Fibroblast of the aortic adventitia (primary cell): ENCODE measurements around the gene BAHCC1. TPM values are rescaled to one million over a fixed set of nuclear protein-coding genes. Genes with fewer than 3 reads are reported as not detected.

Source experiments
- DNase-seq: peaks from one replicate; pipeline ENCODE4 v3.0.0-alpha.2; 2010; ENCODE audit warnings: low read depth
- H3K4me3 ChIP-seq: 2 replicates; pipeline ENCODE4 v1.5.1; 2011; ENCODE audit warnings: low read depth, mild to moderate bottlenecking, control low read depth, low read length, moderate library complexity
- total RNA-seq: library from RNA; depleted of rRNA; stranded (reverse); fragments of >200 nt; gene quantifications from 2 replicates; pipeline ENCODE4 v1.2.3, GENCODE V29; 2012; ENCODE audit warnings: low replicate concordance
- TF ChIP-seq, protein P1 (sequence below): IDR thresholded peaks from 2 replicates; pipeline ENCODE4 v1.5.1; 2011; ENCODE audit warnings: mild to moderate bottlenecking, low read length, control low read depth, inconsistent platforms; ENCODE audit not compliant: insufficient read depth

BAHCC1 gene
- total RNA-seq, 1 donor, result 11.7 TPM

DNA sequence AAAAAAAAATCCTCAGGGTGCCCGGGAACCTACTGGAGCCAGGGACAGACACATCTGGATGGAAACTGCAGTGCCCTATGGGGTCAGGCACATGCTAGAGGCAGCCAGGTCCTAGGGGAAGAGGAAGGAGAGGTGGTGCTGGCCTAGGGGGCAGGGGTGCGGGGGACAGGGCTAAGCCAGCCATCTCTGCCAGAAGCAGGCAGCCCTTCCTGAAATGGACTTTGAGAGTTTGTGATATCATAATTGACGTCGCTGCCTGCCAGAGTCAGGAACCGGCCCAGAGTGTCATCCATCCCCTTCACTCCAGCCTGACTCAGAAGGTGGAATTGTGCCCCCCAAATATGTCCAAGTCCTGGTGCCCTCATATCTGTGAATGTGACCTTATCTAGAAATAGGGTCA lies 25.0 kb upstream of the BAHCC1 start:
- no peak for DNase-seq
- TF ChIP-seq, protein P1, sequence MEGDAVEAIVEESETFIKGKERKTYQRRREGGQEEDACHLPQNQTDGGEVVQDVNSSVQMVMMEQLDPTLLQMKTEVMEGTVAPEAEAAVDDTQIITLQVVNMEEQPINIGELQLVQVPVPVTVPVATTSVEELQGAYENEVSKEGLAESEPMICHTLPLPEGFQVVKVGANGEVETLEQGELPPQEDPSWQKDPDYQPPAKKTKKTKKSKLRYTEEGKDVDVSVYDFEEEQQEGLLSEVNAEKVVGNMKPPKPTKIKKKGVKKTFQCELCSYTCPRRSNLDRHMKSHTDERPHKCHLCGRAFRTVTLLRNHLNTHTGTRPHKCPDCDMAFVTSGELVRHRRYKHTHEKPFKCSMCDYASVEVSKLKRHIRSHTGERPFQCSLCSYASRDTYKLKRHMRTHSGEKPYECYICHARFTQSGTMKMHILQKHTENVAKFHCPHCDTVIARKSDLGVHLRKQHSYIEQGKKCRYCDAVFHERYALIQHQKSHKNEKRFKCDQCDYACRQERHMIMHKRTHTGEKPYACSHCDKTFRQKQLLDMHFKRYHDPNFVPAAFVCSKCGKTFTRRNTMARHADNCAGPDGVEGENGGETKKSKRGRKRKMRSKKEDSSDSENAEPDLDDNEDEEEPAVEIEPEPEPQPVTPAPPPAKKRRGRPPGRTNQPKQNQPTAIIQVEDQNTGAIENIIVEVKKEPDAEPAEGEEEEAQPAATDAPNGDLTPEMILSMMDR, result no peak
- H3K4me3 ChIP-seq, result no peak overlapping the region

DNA sequence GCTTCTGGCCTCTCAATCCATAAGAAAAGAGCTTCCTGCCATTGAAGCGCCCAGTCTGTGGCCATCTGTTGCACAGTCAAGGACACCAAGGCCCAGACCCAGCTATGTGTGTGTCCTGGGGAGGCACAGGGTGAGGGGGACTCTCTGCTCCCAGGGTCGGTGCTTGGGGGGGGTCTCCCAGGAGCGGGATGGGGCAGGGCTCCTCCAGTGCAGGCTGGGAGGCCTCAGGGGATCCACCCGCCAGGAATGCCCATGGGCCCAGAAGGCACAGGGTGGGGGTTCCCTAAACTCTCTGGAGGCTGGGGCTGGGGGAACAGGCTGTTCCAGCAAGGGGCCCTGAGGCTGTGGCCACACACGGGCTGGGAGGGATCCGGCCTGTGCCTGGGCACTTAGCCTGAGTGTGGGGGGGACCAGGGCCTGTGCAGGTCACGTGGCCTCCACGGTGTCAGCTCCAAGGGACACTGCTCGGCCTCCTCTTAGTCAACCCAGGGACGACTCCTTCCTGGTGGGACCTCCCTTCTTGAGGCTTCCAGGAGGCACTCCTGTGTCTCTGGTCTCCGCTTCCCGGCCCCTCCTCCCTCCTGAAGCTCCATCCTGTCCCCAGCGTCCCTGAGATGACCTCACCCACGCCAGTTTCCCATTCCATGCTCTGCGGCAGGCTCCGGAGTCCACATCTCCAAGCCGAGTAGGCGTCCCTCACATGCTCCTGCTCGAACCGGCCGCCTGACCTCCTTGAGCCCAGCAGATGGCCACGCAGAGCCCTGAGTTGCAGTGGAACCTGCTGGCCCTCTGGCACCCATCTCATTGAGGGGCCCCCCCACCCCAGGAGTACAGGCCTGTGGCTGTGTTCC lies 23.1 kb upstream of the BAHCC1 start:
- peak; percentile 50 for DNase-seq
- no peak overlapping the region for H3K4me3 ChIP-seq
- TF ChIP-seq, protein P1, result peak; percentile 59

DNA sequence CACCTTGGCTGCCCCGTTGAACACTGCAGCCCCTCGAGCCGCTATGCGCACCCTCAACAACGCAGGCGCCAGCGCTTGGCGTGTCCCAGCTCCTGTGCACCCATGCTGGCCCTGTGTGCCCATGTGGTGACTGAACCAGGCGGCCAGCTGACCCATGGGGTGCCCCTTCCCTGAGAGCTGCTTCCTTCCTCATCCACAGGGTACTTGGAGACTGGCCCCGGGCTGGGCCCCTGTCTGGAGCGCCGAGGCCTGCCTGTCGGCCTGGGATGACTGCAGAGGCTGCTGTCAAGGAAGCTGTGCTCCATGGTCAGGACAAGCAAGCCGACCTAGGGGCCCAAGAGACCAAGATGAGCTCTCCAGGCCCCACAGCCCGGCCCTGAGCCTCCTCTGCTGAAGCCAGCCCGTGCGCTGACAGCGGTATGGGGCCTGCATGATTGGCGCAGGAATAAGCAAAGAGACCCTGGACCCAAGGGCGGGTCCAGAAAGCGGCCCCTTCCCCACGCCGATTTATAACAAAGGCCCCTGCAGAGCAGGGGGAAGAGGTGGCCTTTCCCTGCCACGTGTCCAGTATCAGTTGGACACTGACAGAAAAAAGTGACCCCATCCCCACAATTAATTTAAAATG lies 21.6 kb upstream of the BAHCC1 start:
- TF ChIP-seq, protein P1, result no peak
- DNase-seq, result no peak
- no peak overlapping the region for H3K4me3 ChIP-seq

DNA sequence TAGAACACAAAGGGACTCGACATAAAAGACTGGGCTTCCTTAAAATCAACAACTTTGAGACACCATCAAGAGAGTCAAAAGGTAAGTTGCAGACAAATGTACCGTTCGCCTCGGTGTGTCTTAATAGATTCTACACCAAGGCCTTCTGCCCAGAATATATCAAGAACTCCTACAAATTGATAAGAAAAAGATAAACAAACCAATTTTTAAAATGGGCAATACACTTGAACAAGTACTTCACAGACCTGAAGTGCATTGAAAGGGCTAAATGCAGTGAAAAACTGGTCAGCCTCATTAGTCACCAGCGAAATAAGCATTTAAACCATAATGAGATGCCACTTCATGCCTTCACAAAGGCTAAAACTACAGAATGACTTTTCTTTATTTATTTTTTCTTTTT lies 20.4 kb upstream of the BAHCC1 start:
- TF ChIP-seq, protein P1, result no peak

DNA sequence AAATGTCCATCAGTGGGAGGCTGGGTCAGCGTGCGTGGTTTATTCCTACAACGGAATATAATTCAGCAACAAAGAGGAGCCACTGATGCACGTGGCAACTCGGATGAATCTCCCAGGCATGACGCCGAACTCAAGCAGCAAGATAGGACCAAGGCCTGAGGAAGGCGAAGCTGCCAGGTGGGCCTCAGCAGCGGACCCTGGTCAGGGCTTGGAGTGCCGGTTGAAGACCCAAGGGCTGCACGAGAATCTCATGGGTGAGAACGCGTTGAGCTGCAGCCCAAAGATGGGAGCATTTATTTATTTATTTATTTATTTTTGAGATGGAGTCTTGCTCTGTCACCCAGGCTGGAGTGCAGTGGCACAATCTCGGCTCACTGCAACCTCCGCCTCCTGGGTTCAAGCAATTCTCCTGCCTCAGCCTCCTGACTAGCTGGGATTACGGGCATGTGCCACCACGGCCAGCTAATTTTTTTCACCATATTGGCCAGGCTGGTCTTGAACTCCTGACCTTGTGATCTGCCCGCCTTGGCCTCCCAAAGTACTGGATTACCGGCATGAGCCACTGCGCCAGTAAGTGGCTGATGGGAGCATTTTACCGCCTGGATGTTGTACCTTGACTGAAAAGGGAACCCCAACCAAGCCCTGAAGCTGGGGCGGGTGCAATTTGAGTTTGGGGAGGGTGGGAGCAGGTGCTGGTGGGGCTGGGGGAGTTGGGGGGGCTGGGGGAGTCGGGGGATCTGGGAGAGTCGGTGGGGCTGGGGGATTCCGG lies 18.1 kb upstream of the BAHCC1 start:
- DNase-seq, result no peak
- TF ChIP-seq, protein P1, result no peak
- H3K4me3 ChIP-seq, result no peak overlapping the region

More for the DNA sequence above, 20.4 kb upstream of the BAHCC1 start:
- no peak overlapping the region for H3K4me3 ChIP-seq
- no peak for DNase-seq

DNA sequence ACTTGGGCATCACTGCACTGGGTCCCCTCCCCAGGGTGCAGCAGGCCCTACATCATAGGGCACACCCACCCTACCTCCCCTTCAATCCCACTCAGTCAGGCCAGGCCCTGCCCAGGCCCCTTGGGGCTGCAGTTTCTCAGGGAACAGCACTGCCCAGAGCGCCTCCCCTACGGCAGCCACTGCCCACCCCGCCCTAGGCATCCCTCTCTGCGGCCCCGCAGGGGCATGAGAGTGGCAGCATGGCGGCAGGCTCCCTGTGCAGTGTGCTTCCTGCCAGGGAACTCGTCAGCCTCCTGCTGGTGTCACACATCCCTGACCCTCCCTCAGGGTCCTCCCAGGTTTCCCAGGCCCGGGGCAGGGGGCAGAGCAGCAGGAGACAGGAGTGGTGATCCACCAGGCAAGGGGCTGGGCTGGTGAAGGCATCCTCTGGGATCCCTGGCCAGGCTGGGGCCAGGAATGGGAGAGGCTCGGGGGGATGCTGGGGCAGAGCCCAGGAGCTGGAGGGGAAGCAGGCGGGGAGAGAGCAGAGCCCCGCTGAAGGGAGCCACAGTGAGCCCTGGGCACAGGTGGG lies 16.2 kb upstream of the BAHCC1 start:
- TF ChIP-seq, protein P1, result no peak
- no peak for DNase-seq
- no peak overlapping the region for H3K4me3 ChIP-seq
